IMR-90 (cell line): ENCODE results near the gene GALNT8. TPM values are rescaled to one million over a fixed set of nuclear protein-coding genes. Genes with fewer than 3 reads are reported as not detected.

Source experiments
- ATAC-seq: fragments of 200-7000 bp; cut with Tn5 transposase; 2 replicates; pipeline ENCODE4 v1.9.1; 2020; ENCODE audit warnings: low read depth, mild to moderate bottlenecking, moderate library complexity
- BruUV-seq: library from RNA; stranded (reverse); fragments of 400-500 nt; replicated peaks from 2 replicates; lab custom pipeline; 2021; lab: Mats Ljungman, UMichigan
- CTCF ChIA-PET: fragments of 300-600 bp; formaldehyde crosslinking; extraction: SDS; loops from one replicate; lab custom pipeline; 2021; ENCODE audit warnings: antibody characterized with exemption; lab: Yijun Ruan, JAX
- POLR2A ChIA-PET: fragments of 300-600 bp; sonication (Branson Sonifier 250); formaldehyde crosslinking; loops from one replicate; lab custom pipeline; 2022; ENCODE audit warnings: antibody characterized with exemption; ENCODE audit not compliant: unreplicated experiment; lab: Charles Lee
- DNase-seq: peaks from one replicate; pipeline ENCODE4 v3.0.0; 2013
- H2AFZ ChIP-seq: replicated peaks from 2 replicates; pipeline ENCODE3; 2013; ENCODE audit warnings: low read length, mild to moderate bottlenecking; ENCODE audit not compliant: poor library complexity
- H2AK5ac ChIP-seq: 2 replicates; pipeline ENCODE4 v1.6.1; 2013; ENCODE audit warnings: low read depth, low read length, inconsistent platforms
- H2AK9ac ChIP-seq: replicated peaks from 2 replicates; pipeline ENCODE3; 2013; ENCODE audit warnings: mild to moderate bottlenecking, low read depth, low read length, moderate library complexity; ENCODE audit not compliant: poor library complexity
- H2BK120ac ChIP-seq: 2 replicates; pipeline ENCODE4 v1.6.1; 2013; ENCODE audit warnings: low read depth, low read length, inconsistent platforms
- H2BK15ac ChIP-seq: 3 replicates; pipeline ENCODE4 v1.6.1; 2013; ENCODE audit warnings: low read depth, low read length, inconsistent platforms
- H2BK20ac ChIP-seq: 2 replicates; pipeline ENCODE4 v1.6.1; 2013; ENCODE audit warnings: low read depth, mild to moderate bottlenecking, inconsistent platforms, low read length, moderate library complexity
- H2BK5ac ChIP-seq: 2 replicates; pipeline ENCODE4 v1.6.1; 2013; ENCODE audit warnings: mild to moderate bottlenecking, low read depth, low read length, inconsistent platforms; ENCODE audit not compliant: poor library complexity, severe bottlenecking
- H3K14ac ChIP-seq: replicated peaks from 2 replicates; pipeline ENCODE4 v1.6.1; 2013; ENCODE audit warnings: low read depth, low read length, inconsistent platforms
- H3K18ac ChIP-seq: 2 replicates; pipeline ENCODE4 v1.6.1; 2013; ENCODE audit warnings: low read depth, low read length, control low read depth
- H3K23ac ChIP-seq: 2 replicates; pipeline ENCODE4 v1.6.1; 2013; ENCODE audit warnings: low read depth, low read length, inconsistent platforms
- H3K27ac ChIP-seq: 2 replicates; pipeline ENCODE4 v1.5.1; 2013; ENCODE audit warnings: mild to moderate bottlenecking, control low read depth, low read length; ENCODE audit not compliant: insufficient read depth
- H3K27me3 ChIP-seq: 2 replicates; pipeline ENCODE4 v1.6.1; 2013; ENCODE audit warnings: low read length; ENCODE audit not compliant: control insufficient read depth, insufficient read depth
- H3K36me3 ChIP-seq: 2 replicates; pipeline ENCODE4 v1.6.1; 2013; ENCODE audit warnings: low read length, mixed read lengths; ENCODE audit not compliant: control insufficient read depth, insufficient read depth
- H3K4ac ChIP-seq: 2 replicates; pipeline ENCODE4 v1.6.1; 2013; ENCODE audit warnings: low read depth, low read length, inconsistent platforms
- H3K4me1 ChIP-seq: 2 replicates; pipeline ENCODE4 v1.6.1; 2013; ENCODE audit warnings: low read length, mixed read lengths; ENCODE audit not compliant: control insufficient read depth, insufficient read depth
- H3K4me2 ChIP-seq: 2 replicates; pipeline ENCODE4 v1.6.1; 2013; ENCODE audit warnings: low read depth, mild to moderate bottlenecking, control low read depth, low read length, moderate library complexity
- H3K4me3 ChIP-seq: 2 replicates; pipeline ENCODE4 v1.5.1; 2013; ENCODE audit warnings: low read depth, mild to moderate bottlenecking, control low read depth, low read length, moderate library complexity; ENCODE audit not compliant: insufficient read depth
- H3K56ac ChIP-seq: 2 replicates; pipeline ENCODE4 v1.6.1; 2013; ENCODE audit warnings: low read length, inconsistent platforms; ENCODE audit not compliant: insufficient read depth; ENCODE audit errors: extremely low read depth
- H3K79me1 ChIP-seq, 2 experiments: 2 replicates each; pipeline ENCODE4 v1.6.1; 2013; ENCODE audit warnings: low read length in 2 of 2, inconsistent platforms in 1 of 2, low read depth in 1 of 2
- H3K9ac ChIP-seq: 2 replicates; pipeline ENCODE4 v1.6.1; 2013; ENCODE audit warnings: low read depth, low read length, control low read depth
- H3K9me1 ChIP-seq: 2 replicates; pipeline ENCODE4 v1.6.1; 2013; ENCODE audit warnings: low read length, inconsistent platforms; ENCODE audit not compliant: insufficient read depth
- H3K9me3 ChIP-seq: 2 replicates; pipeline ENCODE4 v1.6.1; 2013; ENCODE audit warnings: low read length; ENCODE audit not compliant: control insufficient read depth, insufficient read depth
- H4K20me1 ChIP-seq: 2 replicates; pipeline ENCODE4 v1.6.1; 2013; ENCODE audit warnings: low read length, inconsistent platforms; ENCODE audit not compliant: insufficient read depth
- H4K5ac ChIP-seq: 2 replicates; pipeline ENCODE4 v1.6.1; 2013; ENCODE audit warnings: mild to moderate bottlenecking, low read depth, low read length, control low read depth
- H4K8ac ChIP-seq, 2 experiments: 2 replicates each; pipeline ENCODE4 v1.6.1; 2013; ENCODE audit warnings: low read depth in 2 of 2, low read length in 2 of 2, control low read depth in 1 of 2, inconsistent platforms in 1 of 2
- H4K91ac ChIP-seq: 2 replicates; pipeline ENCODE4 v1.6.1; 2013; ENCODE audit warnings: low read depth, low read length, inconsistent platforms; ENCODE audit not compliant: insufficient read depth
- BHLHE40 ChIP-seq: fragments of 150-350 bp; IDR thresholded peaks from 2 replicates; pipeline ENCODE4 v1.6.1; 2016; ENCODE audit warnings: mild to moderate bottlenecking, low read depth, low read length
- CEBPB ChIP-seq: IDR thresholded peaks from 2 replicates; pipeline ENCODE4 v1.6.1; 2012; ENCODE audit warnings: low read depth, low read length, improper control_type of control experiment
- ELK1 ChIP-seq: fragments of 150-350 bp; IDR thresholded peaks from 2 replicates; pipeline ENCODE4 v1.6.1; 2016; ENCODE audit warnings: low read depth, mild to moderate bottlenecking, low read length, moderate library complexity, borderline replicate concordance
- MAFK ChIP-seq: IDR thresholded peaks from 2 replicates; pipeline ENCODE4 v1.6.1; 2012; ENCODE audit warnings: low read depth, low read length, improper control_type of control experiment
- MXI1 ChIP-seq: IDR thresholded peaks from 2 replicates; pipeline ENCODE4 v1.6.1; 2012; ENCODE audit warnings: low read depth, mild to moderate bottlenecking, low read length, moderate library complexity, borderline replicate concordance
- NFE2L2 ChIP-seq: fragments of 150-350 bp; IDR thresholded peaks from 2 replicates; pipeline ENCODE4 v1.6.1; 2016; ENCODE audit warnings: low read depth, mild to moderate bottlenecking, low read length
- POLR2A ChIP-seq: IDR thresholded peaks from 2 replicates; pipeline ENCODE4 v1.6.1; 2012; ENCODE audit warnings: mild to moderate bottlenecking, low read depth, low read length
- RAD21 ChIP-seq: IDR thresholded peaks from 2 replicates; pipeline ENCODE4 v1.6.1; 2012; ENCODE audit warnings: low read length, improper control_type of control experiment
- RCOR1 ChIP-seq: IDR thresholded peaks from 2 replicates; pipeline ENCODE4 v1.6.1; 2012; ENCODE audit warnings: mild to moderate bottlenecking, low read length, improper control_type of control experiment; ENCODE audit not compliant: insufficient replicate concordance
- RFX5 ChIP-seq: IDR thresholded peaks from 2 replicates; pipeline ENCODE4 v1.8.0; 2012; ENCODE audit warnings: low read depth, mild to moderate bottlenecking, low read length, moderate library complexity
- SMC3 ChIP-seq: fragments of 150-350 bp; IDR thresholded peaks from 2 replicates; pipeline ENCODE4 v1.6.1; 2016; ENCODE audit warnings: low read depth, mild to moderate bottlenecking, antibody characterized with exemption, low read length, moderate library complexity
- whole genome bisulfite sequencing, 2 experiments: methylation state at CpG; one replicate each; pipeline versions ENCODE4 v1.1.5 to v1.1.7; 2013; ENCODE audit warnings: missing lambda C conversion rate in 2 of 2; ENCODE audit not compliant: insufficient read length in 1 of 2; ENCODE audit errors: extremely low coverage in 2 of 2; 5-methylcytosine and 5-hydroxymethylcytosine counted together
- dilution Hi-C: fragments of 300-500 bp; cut with HindIII; formaldehyde crosslinking; loops from one replicate; pipeline ENCODE4 v1.14.3; 2018; ENCODE audit warnings: low sequenced_read_pairs; ENCODE audit not compliant: unreplicated experiment
- in situ Hi-C: fragments of 300-500 bp; cut with MboI; formaldehyde crosslinking; loops from 3 replicates; pipeline ENCODE4 v1.14.3; 2019; ENCODE audit warnings: low sequenced_read_pairs, inconsistent platforms, mixed read lengths
- intact Hi-C: fragments of 100-400 bp; cut with micrococcal nuclease; formaldehyde crosslinking; loops from 2 replicates; pipeline ENCODE4 v1.10.0; 2022
- polyA plus RNA-seq, 3 experiments: library from polyadenylated mRNA; depleted of rRNA; stranded (reverse); fragments of >200 nt; gene quantifications; 2 replicates each; pipeline ENCODE4 v1.2.3, GENCODE V29; 2012; ENCODE audit warnings: low replicate concordance in 1 of 3
- total RNA-seq: library from RNA; depleted of rRNA; stranded (reverse); fragments of >200 nt; gene quantifications from 2 replicates; pipeline ENCODE4 v1.2.3, GENCODE V29; 2012

The GALNT8 gene
- total and polyA plus RNA-seq, 2 of the 4 experiments (the other 2 are of a cell fraction), result not detected

- no peak for TF ChIP-seq RAD21
- TF ChIP-seq MXI1, result no peak
- no peak for TF ChIP-seq SMC3
- no peak for TF ChIP-seq RCOR1
- TF ChIP-seq RFX5, result no peak
- no peak for TF ChIP-seq BHLHE40
- TF ChIP-seq NFE2L2, result no peak
- no peak for TF ChIP-seq CEBPB
- TF ChIP-seq MAFK, result no peak
- TF ChIP-seq POLR2A, result no peak
- TF ChIP-seq ELK1, result no peak
- Histone ChIP-seq H3K4me3 (no peak overlapping the region), H2BK15ac (no peak overlapping the region), H2BK5ac (no peak overlapping the region), H2AK9ac (no peak overlapping the region), H3K9me1 (no peaks in the 10 kb centered on the region), H3K79me1 (no peaks in the 10 kb centered on the region), H3K9ac (no peak overlapping the region), H3K36me3 (peaks cover 16% of the 10 kb centered on the region), H4K8ac (no peak overlapping the region), H2AK5ac (no peak overlapping the region), H3K18ac (no peak overlapping the region), H3K23ac (no peak overlapping the region), H3K9me3 (no peaks in the 10 kb centered on the region), H3K4me1 (no peaks in the 10 kb centered on the region), H3K27me3 (no peaks in the 10 kb centered on the region), H3K56ac (no peak overlapping the region), H3K4ac (no peak overlapping the region), H2BK20ac (no peak overlapping the region), H2BK120ac (no peak overlapping the region), H4K91ac (no peak overlapping the region), H4K5ac (no peak overlapping the region), H4K20me1 (no peaks in the 10 kb centered on the region), H3K27ac (no peak overlapping the region), H2AFZ (no peak overlapping the region), H3K4me2 (no peak overlapping the region), H3K14ac (no peak overlapping the region)
- WGBS, 2 experiments, result 100% methylated on average over 2 of the region's 3 CpGs; no CpG with 5 or more reads in 1 of the 2 experiments
- CTCF ChIA-PET, result no interaction called here
- dilution Hi-C loops, result no loop called here
- in situ Hi-C loops, result no loop called here
- POLR2A ChIA-PET, result no interaction called here
- no peak for DNase-seq
- no peak for ATAC-seq
- BruUV-seq, result no TSS peak
- intact Hi-C loops, result loop anchor here (1.0 kb wide), 1 partner anchor 47 kb away; no protein-coding TSS in a partner anchor
These were observed 38.5 kb upstream of the GALNT8 start for GRCh38 chr12:4681732-4682131.
